Naive thymus-derived CD8-positive, alpha-beta T cell (primary cell): Measurements from ENCODE around the gene ZFP3. TPM values are rescaled to one million over a fixed set of nuclear protein-coding genes. Genes with fewer than 3 reads are reported as not detected.

Source experiments
- ATAC-seq, 2 donors: fragments of 150-1000 bp; cut with Tn5 transposase in 1 of 2; sonication (Bioruptor Pico), chemical (Tn5 transposase) in 1 of 2; 1 replicate in 1 of 2; 2 replicates in 1 of 2; pipeline ENCODE4 v1.10.0; 2021; ENCODE audit warnings: mild to moderate bottlenecking in 2 of 2, moderate library complexity in 2 of 2
- POLR2A ChIA-PET: fragments of 350-600 bp; sonication (Branson Sonifier 250); formaldehyde crosslinking; loops from one replicate; lab custom pipeline; 2021; ENCODE audit warnings: antibody characterized with exemption; lab: Charles Lee
- DNase-seq, 10 donors: peaks; one replicate each; pipeline versions ENCODE4 v3.0.0 to v3.0.0-alpha.2; 2020 to 2022
- H3K27ac Mint-ChIP-seq, 10 donors: one replicate each; pipeline ENCODE4 v1.8.0; 2020 to 2022; ENCODE audit warnings: mild to moderate bottlenecking in 10 of 10, mixed read lengths in 10 of 10, moderate library complexity in 4 of 10, inconsistent platforms in 1 of 10
- H3K27me3 Mint-ChIP-seq, 5 donors: one replicate each; pipeline ENCODE4 v1.8.0; 2021 to 2022; ENCODE audit warnings: mixed read lengths in 5 of 5
- H3K36me3 Mint-ChIP-seq, 3 donors: one replicate each; pipeline ENCODE4 v1.8.0; 2020 to 2022; ENCODE audit warnings: mixed read lengths in 3 of 3, mild to moderate bottlenecking in 2 of 3, inconsistent platforms in 1 of 3
- H3K4me1 Mint-ChIP-seq, 4 donors: one replicate each; pipeline ENCODE4 v1.8.0; 2021 to 2022; ENCODE audit warnings: mixed read lengths in 4 of 4
- H3K4me3 Mint-ChIP-seq, 10 donors: one replicate each; pipeline ENCODE4 v1.8.0; 2020 to 2022; ENCODE audit warnings: mild to moderate bottlenecking in 10 of 10, mixed read lengths in 10 of 10, moderate library complexity in 6 of 10, inconsistent platforms in 1 of 10
- H3K9me3 Mint-ChIP-seq, 9 donors: one replicate each; pipeline ENCODE4 v1.8.0; 2020 to 2022; ENCODE audit warnings: mixed read lengths in 9 of 9, mild to moderate bottlenecking in 3 of 9, inconsistent platforms in 1 of 9, moderate library complexity in 1 of 9
- polyA plus RNA-seq, 3 donors: library from polyadenylated mRNA; unstranded; fragments of 300-500 nt; fragmentation: Illumina TruSeq; gene quantifications; one replicate each; pipeline ENCODE4 v1.2.3, GENCODE V29; 2021
- total RNA-seq, 8 experiments: library from RNA in 2 of 8; stranded (reverse) in 2 of 8; gene quantifications; one replicate each; pipeline ENCODE4 v1.2.3 and lab custom pipeline; 2021 to 2026

Gene ZFP3
- total and polyA plus RNA-seq, 5 experiments from 2014 or later: 0.51 to 12.7 (median 2.1) TPM

DNA sequence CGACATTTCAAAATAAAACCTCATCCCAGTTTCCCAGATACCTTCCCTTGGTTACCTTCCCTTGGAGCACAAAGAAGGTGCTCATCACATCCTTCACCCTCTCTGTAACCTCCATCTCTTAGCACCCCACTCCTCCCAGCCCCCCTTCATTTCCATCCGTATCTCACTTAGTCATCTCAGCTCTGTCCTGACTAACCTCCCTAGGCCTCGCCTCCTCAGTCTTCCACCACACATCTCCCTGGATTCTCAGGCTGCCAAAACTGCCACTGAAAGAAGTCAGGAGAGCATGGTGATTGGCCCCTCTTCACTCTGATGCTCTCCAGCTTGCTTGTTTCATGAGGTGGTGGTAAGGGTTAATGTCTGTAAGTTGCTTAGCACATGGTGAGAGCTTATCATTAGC, 2.3 kb downstream of the ZFP3 start:
- peak overlapping the region in 5 of 10 donors; percentile 11 to 78 (median 40) for H3K4me3 Mint-ChIP-seq
- no peak for ATAC-seq
- peaks cover 16 to 38% (median 33%) of the 10 kb centered on the region in 4 donors for H3K4me1 Mint-ChIP-seq
- peaks cover 0 to 24% (median 11%) of the 10 kb centered on the region in 9 donors for H3K9me3 Mint-ChIP-seq
- POLR2A ChIA-PET: interaction anchor here (0.6 to 1.6 kb wide), 3 partner anchors 10 to 1672 kb away, joined by 4 to 6 read pairs (median 5); no protein-coding TSS in a partner anchor
- peaks cover 18 to 37% (median 30%) of the 10 kb centered on the region in 3 donors for H3K36me3 Mint-ChIP-seq
- no peak for DNase-seq
- H3K27me3 Mint-ChIP-seq: no peaks in the 10 kb centered on the region
- H3K27ac Mint-ChIP-seq: peak overlapping the region in 6 of 10 donors; percentile 21 to 90 (median 58)

DNA sequence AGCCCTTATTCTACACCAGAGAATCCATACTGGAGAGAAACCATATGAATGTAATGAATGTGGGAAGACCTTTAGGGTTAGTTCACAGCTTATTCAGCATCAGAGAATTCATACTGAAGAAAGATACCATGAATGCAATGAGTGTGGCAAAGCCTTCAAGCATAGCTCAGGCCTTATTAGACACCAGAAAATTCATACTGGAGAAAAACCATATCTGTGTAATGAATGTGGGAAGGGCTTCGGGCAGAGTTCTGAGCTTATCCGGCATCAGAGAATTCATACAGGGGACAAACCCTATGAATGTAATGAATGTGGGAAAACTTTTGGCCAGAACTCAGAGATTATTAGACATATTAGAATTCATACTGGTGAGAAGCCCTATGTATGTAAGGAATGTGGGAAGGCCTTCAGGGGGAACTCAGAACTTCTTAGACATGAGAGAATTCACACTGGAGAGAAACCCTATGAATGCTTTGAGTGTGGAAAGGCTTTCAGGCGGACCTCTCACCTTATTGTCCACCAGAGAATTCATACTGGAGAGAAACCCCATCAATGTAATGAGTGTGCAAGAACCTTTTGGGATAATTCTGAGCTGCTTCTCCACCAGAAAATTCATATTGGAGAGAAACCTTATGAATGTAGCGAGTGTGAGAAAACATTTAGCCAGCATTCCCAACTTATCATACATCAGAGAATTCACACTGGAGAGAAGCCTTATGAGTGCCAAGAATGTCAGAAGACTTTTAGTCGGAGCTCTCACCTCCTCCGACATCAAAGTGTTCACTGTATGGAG, 14.1 kb downstream of the ZFP3 start:
- Mint-ChIP-seq H3K27ac (no peak overlapping the region), H3K9me3 (peaks cover 14 to 99% (median 54%) of the 10 kb centered on the region in 9 donors), H3K27me3 (no peaks in the 10 kb centered on the region), H3K4me1 (peaks cover 3 to 10% (median 8%) of the 10 kb centered on the region in 4 donors), H3K4me3 (no peak overlapping the region), H3K36me3 (peaks cover 44 to 74% (median 64%) of the 10 kb centered on the region in 3 donors)
- ATAC-seq: no peak
- POLR2A ChIA-PET: interaction anchor here (1.0 kb wide), 1 partner anchor 19 kb away, joined by 3 read pairs; no protein-coding TSS in a partner anchor
- DNase-seq: no peak

DNA sequence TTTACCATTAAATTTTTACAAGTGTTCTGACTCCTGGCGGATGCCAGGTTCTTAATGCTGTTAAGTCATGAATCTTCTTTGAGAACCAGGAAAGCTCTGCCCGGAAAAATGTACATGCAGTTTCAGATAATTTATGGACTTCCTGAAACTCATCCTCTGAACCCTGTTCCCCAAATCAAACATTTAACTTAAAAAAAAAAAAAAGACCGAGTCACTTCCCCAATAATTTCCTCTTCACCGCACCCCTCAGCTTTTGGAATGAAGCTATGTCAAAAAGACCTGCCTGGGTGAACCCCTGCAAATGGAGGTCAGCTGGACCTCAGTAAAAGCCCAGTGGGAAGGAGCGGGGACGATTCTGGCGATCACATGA, 18.4 kb downstream of the ZFP3 start:
- no peak for ATAC-seq
- peaks cover 5 to 10% (median 7%) of the 10 kb centered on the region in 4 donors for H3K4me1 Mint-ChIP-seq
- peak overlapping the region in 5 of 10 donors; percentile 43 to 86 (median 65) for H3K27ac Mint-ChIP-seq
- H3K36me3 Mint-ChIP-seq: peaks cover 3 to 34% (median 33%) of the 10 kb centered on the region in 3 donors
- POLR2A ChIA-PET: interaction anchor here (0.6 to 1.5 kb wide), 4 partner anchors 10 to 21 kb away, joined by 3 to 6 read pairs (median 5); no protein-coding TSS in a partner anchor
- peak overlapping the region; percentile 83 to 93 (median 90) for H3K4me3 Mint-ChIP-seq
- H3K27me3 Mint-ChIP-seq: peaks cover 0 to 3% (median 0%) of the 10 kb centered on the region in 5 donors
- DNase-seq: no peak
- H3K9me3 Mint-ChIP-seq: peaks cover 11 to 76% (median 29%) of the 10 kb centered on the region in 9 donors

DNA sequence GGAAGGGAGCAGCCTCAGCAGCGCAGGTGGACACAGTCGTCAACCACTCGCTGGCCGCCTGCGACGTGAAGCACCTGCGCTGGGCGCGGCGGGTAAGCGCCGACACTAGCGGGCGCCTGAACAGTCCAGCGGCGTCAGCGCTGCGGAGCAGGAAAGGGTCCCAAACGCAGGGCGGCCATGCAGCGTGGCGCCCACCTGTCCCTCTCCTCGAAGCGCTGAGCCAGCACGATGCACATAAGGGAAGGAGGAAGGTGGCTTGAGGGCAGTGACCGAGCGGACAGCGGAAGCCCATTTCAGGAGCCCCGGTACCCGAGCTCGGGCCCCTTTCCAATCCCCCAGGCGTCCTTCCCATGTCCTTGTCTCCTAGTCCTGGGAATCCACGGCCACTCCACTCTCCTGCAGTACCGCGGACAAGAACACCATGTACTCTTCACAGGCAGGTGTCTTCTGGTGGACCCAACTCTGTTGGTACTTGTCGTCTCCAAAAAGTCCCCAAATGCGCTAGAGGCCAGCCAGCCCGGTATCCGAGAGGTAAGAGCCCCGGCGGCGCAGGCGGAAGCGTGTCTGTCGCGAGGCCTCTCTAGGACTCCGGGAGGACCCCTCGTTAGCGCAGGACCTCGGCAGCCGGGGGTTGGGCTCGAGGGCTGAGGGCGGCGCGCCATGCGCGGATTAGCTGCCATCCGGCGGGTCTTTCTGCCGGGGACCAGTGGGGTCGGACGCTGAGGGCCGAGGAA, 19.0 kb downstream of the ZFP3 start:
- POLR2A ChIA-PET: interaction anchor here (0.6 to 1.5 kb wide), 4 partner anchors 9 to 22 kb away, joined by 3 to 6 read pairs (median 5); no protein-coding TSS in a partner anchor
- H3K36me3 Mint-ChIP-seq: peaks cover 0 to 30% (median 27%) of the 10 kb centered on the region in 3 donors
- ATAC-seq: peak; percentile 95 to 96
- peaks cover 11 to 71% (median 24%) of the 10 kb centered on the region in 9 donors for H3K9me3 Mint-ChIP-seq
- peaks cover 5 to 10% (median 7%) of the 10 kb centered on the region in 4 donors for H3K4me1 Mint-ChIP-seq
- peak overlapping the region; percentile 83 to 93 (median 90) for H3K4me3 Mint-ChIP-seq
- peak; percentile 23 to 81 (median 58) for DNase-seq
- H3K27ac Mint-ChIP-seq: peak overlapping the region in 9 of 10 donors; percentile 37 to 91 (median 77)
- peaks cover 0 to 3% (median 0%) of the 10 kb centered on the region in 5 donors for H3K27me3 Mint-ChIP-seq

DNA sequence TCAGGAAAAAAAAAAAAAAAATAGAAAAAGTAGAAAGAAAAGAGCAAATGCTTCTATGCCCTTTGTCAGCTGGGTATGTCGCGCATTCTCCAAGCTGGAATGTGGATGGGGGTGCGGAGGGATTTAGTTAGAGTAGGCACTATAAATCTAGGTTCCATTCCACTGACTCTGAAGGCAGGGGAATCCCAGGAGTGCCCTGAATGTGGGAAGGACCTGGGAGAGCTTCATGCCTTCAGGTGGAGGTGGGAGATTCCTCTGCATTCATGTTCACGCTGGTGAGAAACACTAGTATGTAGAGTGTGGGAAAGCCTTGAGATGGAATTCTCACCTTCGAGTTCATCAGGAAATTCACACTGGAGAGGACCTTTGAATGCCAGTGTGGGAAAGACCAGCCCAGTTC, 21.0 kb downstream of the ZFP3 start:
- Mint-ChIP-seq H3K9me3 (peaks cover 9 to 51% (median 15%) of the 10 kb centered on the region in 9 donors), H3K4me1 (peaks cover 5 to 10% (median 7%) of the 10 kb centered on the region in 4 donors), H3K4me3 (no peak overlapping the region), H3K27me3 (peaks cover 0 to 3% (median 0%) of the 10 kb centered on the region in 5 donors), H3K36me3 (peaks cover 0 to 18% (median 11%) of the 10 kb centered on the region in 3 donors), H3K27ac (no peak overlapping the region)
- ATAC-seq: no peak
- POLR2A ChIA-PET: interaction anchor here (0.9 kb wide), 2 partner anchors 12 to 66 kb away, joined by 3 read pairs; no protein-coding TSS in a partner anchor
- no peak for DNase-seq

DNA sequence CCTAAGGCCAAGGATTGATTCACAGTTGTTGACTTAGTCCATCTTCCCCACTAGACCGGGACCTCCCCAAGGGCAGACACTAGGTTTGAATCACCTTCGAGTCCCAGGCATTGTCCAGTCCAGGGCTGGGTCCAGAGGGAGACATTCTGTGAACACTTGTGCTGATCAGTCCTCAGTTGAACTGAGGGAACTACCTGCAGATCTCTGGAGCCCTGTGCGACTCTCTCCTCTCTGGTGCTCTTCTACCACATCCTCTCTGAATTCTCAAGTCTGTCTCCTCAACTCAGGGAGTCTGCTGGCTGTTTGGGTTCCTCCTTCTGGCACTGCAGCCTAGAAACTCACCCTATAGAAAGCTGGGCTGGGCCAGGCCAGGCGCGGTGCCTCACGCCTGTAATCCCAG, 22.6 kb downstream of the ZFP3 start:
- peaks cover 5 to 10% (median 7%) of the 10 kb centered on the region in 4 donors for H3K4me1 Mint-ChIP-seq
- no peak for ATAC-seq
- no peak for DNase-seq
- H3K9me3 Mint-ChIP-seq: peaks cover 3 to 35% (median 6%) of the 10 kb centered on the region in 9 donors
- POLR2A ChIA-PET: no interaction called here
- peaks cover 0 to 3% (median 0%) of the 10 kb centered on the region in 5 donors for H3K27me3 Mint-ChIP-seq
- peaks cover 6 to 14% (median 8%) of the 10 kb centered on the region in 3 donors for H3K36me3 Mint-ChIP-seq
- peak overlapping the region in 1 of 10 donors; percentile 59 for H3K27ac Mint-ChIP-seq
- no peak overlapping the region for H3K4me3 Mint-ChIP-seq

DNA sequence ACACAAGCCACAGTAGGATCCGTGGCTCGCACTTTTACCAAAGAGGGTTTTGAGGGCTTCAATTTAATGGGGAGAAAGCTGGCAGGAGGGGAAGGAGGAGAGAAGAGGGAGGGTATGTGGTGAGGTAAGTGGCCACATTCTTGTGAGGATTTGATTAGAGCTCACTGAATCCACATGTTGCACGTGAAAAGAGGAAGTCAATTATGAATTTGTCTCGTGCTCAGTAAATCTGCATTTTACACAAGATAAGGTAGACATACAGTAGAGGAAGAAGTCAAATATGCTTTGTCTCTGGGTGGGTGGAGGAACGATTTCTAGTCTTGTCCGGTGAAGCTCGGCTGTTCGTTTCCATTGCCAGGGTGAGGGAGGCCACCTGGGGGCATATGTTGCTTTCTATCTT, 32.5 kb downstream of the ZFP3 start:
- Mint-ChIP-seq H3K4me3 (peak overlapping the region; percentile 83 to 93 (median 87)), H3K27ac (peak overlapping the region; percentile 71 to 95 (median 88)), H3K9me3 (peaks cover 0 to 7% (median 0%) of the 10 kb centered on the region in 9 donors), H3K4me1 (peaks cover 21 to 40% (median 25%) of the 10 kb centered on the region in 4 donors), H3K36me3 (peaks cover 10 to 38% (median 21%) of the 10 kb centered on the region in 3 donors), H3K27me3 (peaks cover 0 to 16% (median 2%) of the 10 kb centered on the region in 5 donors)
- ATAC-seq: no peak
- POLR2A ChIA-PET: interaction anchor here (0.5 to 1.5 kb wide), 7 partner anchors 12 to 283 kb away, joined by 3 to 8 read pairs (median 3); partner anchors contain the start of gene ZNF594
- no peak for DNase-seq

DNA sequence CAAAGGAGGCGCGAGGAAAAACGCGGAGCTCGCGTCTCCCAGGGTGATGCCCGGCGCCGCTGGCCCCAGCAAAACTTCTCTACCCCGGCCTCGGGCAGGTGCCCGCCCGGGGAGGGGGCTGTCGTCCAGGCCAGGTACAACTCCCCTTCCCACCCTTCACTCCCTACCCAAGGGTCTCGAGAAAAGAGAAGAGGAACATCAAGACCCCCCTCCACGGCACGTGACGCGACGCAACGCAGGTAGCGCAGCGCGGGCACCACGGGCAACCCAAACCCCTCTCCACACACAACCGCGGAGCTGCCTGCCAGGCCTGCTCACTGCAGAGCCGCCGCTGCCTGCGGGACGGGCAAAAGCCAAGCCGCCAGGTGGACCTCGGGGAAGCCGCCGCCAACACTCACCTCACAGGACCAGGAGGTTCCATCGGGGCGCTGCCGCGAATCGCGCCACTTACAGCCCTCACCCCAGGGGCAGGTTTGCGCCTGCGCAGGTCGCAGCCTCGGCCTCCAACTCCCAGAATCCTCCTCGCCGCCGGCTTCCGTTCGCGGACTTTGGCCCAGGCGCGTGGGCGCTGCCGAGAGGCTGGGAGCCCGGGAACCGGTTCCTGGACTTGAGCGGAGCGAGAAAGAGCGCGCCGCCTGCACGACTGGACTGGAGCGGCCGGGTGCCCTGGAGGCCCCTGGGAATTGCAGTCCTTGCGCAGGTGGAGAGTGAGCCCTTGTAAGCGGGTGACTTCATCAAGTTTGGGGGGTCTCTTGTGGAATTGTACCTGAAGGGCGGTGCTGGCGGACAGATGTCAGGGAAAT, 33.3 kb downstream of the ZFP3 start, which contains the start of gene ZNF232:
Gene ZNF232 (minus strand): TSS at position 477 of the 803 bp plus-strand sequence. CDS start 56 bp downstream, at position 421.
- POLR2A ChIA-PET: interaction anchor here (0.5 to 1.7 kb wide), 9 partner anchors 13 to 209 kb away, joined by 3 to 8 read pairs (median 3); partner anchors contain the start of genes CHRNE and ZNF594
- ATAC-seq (peak; percentile 86 to 90), DNase-seq (peak; percentile 82 to 93 (median 88))
- Mint-ChIP-seq H3K36me3 (peaks cover 8 to 30% (median 13%) of the 10 kb centered on the region in 3 donors), H3K9me3 (peaks cover 0 to under 1% (median 0%) of the 10 kb centered on the region in 9 donors), H3K27me3 (peaks cover 1 to 24% (median 6%) of the 10 kb centered on the region in 5 donors), H3K4me1 (peaks cover 21 to 44% (median 28%) of the 10 kb centered on the region in 4 donors), H3K27ac (peak within 1 kb of the TSS; percentile 71 to 95 (median 88)), H3K4me3 (peak within 1 kb of the TSS; percentile 83 to 93 (median 87))

DNA sequence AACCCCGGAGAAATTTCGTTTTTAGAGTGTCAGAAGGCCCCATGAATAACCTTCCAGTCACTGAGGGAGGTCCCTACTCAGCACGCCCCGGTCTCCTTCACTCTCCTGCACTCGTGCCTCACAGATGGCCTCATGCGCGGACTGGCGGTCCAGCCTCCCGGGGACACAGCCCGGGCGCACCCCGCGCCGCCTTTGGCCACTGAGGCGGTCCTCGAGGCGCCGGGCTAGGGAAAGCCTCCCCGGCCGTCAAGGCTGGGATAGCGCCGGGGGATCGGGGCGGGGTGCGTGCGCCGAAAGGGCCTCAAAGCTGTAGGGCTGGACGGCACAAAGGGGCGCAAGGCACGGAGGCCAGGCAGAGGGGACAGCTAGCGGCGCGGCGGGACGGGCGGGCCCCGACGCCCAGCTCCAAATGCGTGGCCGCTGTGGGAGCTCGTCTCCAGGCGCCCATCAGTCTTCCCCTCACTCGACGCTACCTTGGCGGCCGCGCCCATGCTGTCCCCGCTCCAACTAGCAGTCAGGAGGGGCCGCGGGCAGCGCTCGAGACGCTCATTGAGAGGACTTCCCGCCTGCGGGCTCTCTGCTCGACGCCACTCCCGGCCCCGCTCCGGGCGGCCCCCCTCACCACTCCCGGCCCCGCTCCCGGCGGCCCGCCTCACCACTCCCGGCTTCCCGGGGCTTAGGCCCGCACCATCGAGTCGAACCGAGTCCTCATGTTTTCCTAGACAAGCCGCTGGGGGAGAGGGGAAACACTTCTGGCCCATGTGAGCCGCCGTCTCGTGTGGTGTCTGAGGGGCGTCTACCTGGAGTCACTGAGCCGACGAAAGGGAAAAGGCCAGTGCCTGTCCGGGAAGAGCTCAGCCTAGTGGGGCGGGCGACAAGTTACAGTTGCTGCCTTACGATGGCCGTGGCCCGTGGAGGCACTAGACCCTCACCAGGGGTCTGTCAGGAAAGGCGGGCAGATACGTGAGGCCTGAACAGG, 37.7 kb downstream of the ZFP3 start, which contains the start of gene USP6:
Gene USP6 (plus strand): TSS at position 360 of the 979 bp plus-strand sequence. CDS start 14,336 bp downstream, outside the sequence.
- DNase-seq (peak in 1 of 10 donors; percentile 28), ATAC-seq (peak in 1 of 2 donors; percentile 19)
- Mint-ChIP-seq H3K36me3 (peaks cover 0 to 17% (median 7%) of the 10 kb centered on the region in 3 donors), H3K27me3 (peaks cover 9 to 57% (median 26%) of the 10 kb centered on the region in 5 donors), H3K9me3 (peaks cover 0 to 3% (median 0%) of the 10 kb centered on the region in 9 donors), H3K4me1 (peaks cover 9 to 18% (median 12%) of the 10 kb centered on the region in 4 donors), H3K4me3 (peak within 1 kb of the TSS in 5 of 10 donors; percentile 20 to 83 (median 49)), H3K27ac (peak within 1 kb of the TSS in 3 of 10 donors; percentile 16 to 67 (median 65))
- POLR2A ChIA-PET: no interaction called here

DNA sequence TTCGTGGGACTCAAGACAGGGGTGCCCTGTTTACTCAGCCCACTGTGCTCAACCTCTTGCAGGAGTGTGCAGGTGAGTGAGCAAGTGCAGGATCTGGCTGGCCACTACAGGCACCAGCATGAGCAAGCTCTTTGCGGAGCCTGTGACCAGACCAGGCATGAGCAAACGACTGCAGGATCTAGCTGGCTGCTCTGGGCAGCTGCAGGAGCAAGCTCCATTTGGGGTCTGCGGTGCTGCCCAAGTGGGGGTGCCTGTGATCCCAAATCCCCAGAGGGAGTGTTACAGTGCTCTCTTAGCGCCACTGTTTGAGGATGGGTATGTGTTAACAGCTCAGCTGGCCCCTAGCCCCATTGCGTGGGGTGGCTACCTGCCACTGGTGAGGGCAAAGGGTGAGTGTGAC, 40.0 kb downstream of the ZFP3 start:
- Mint-ChIP-seq H3K27ac (peak overlapping the region in 1 of 10 donors; percentile 4), H3K36me3 (peaks cover 0 to 24% (median 7%) of the 10 kb centered on the region in 3 donors), H3K9me3 (peaks cover 0 to 3% (median 0%) of the 10 kb centered on the region in 9 donors), H3K4me3 (peak overlapping the region in 1 of 10 donors; percentile 65), H3K27me3 (peaks cover 11 to 73% (median 36%) of the 10 kb centered on the region in 5 donors), H3K4me1 (peaks cover 4 to 10% (median 7%) of the 10 kb centered on the region in 4 donors)
- POLR2A ChIA-PET: no interaction called here
- DNase-seq (no peak), ATAC-seq (no peak)
